HG03565 (cell line): Measurements from ENCODE around the gene CDH4.
"Not testable (repeated sequence)": the region's sequence is repeated elsewhere in the genome, so short reads cannot be mapped to it uniquely, and the experiment has no call there.

ENCODE experiments used
- ATAC-seq: cut with Tn5 transposase; IDR thresholded peaks from one replicate; pipeline ENCODE4 v1.9.1; 2021; ENCODE audit warnings: mild to moderate bottlenecking, moderate library complexity; ENCODE audit not compliant: unreplicated experiment

CDH4 gene

GRCh38 chr20:61253264-61253639, 1.2 kb downstream of the CDH4 start:
- no peak for ATAC-seq

- no peak for ATAC-seq
Measured at GRCh38 chr20:61253640-61254511, 1.8 kb downstream of the CDH4 start.

GRCh38 chr20:61254881-61255626, 3.0 kb downstream of the CDH4 start:
- ATAC-seq, result no peak

GRCh38 chr20:61256365-61256764, 4.3 kb downstream of the CDH4 start:
- no peak for ATAC-seq

GRCh38 chr20:61256824-61257223, 4.8 kb downstream of the CDH4 start:
- no peak for ATAC-seq

- ATAC-seq, result no peak
Measured at GRCh38 chr20:61257611-61258010, 5.5 kb downstream of the CDH4 start.

GRCh38 chr20:61259741-61260140, 7.7 kb downstream of the CDH4 start:
- no peak for ATAC-seq

GRCh38 chr20:61260905-61261304, 8.8 kb downstream of the CDH4 start:
- no peak for ATAC-seq

GRCh38 chr20:61262036-61262435, 10.0 kb downstream of the CDH4 start:
- ATAC-seq, result no peak

GRCh38 chr20:61262514-61262913, 10.5 kb downstream of the CDH4 start:
- no peak for ATAC-seq

GRCh38 chr20:61263084-61263695, 11.1 kb downstream of the CDH4 start:
- ATAC-seq, result no peak

- no peak for ATAC-seq
Measured at GRCh38 chr20:61263938-61264337, 11.9 kb downstream of the CDH4 start.

GRCh38 chr20:61267241-61267640, 15.2 kb downstream of the CDH4 start:
- no peak for ATAC-seq

- ATAC-seq, result no peak
Measured at GRCh38 chr20:61268024-61268423, 16.0 kb downstream of the CDH4 start.

- no peak for ATAC-seq
Measured at GRCh38 chr20:61271312-61272231, 19.5 kb downstream of the CDH4 start.

GRCh38 chr20:61273024-61273423, 21.0 kb downstream of the CDH4 start:
- ATAC-seq, result not testable (repeated sequence)

GRCh38 chr20:61273666-61274065, 21.6 kb downstream of the CDH4 start:
- ATAC-seq, result not testable (repeated sequence)

- ATAC-seq, result no peak
Measured at GRCh38 chr20:61274326-61274725, 22.3 kb downstream of the CDH4 start.

- no peak for ATAC-seq
Measured at GRCh38 chr20:61278296-61278695, 26.2 kb downstream of the CDH4 start.

GRCh38 chr20:61279621-61280150, 27.6 kb downstream of the CDH4 start:
- no peak for ATAC-seq
